Occipital lobe (tissue), 2 donors: ENCODE data around the gene PDS5B. TPM values are rescaled to one million over a fixed set of nuclear protein-coding genes. Genes with fewer than 3 reads are reported as not detected.
"Not testable (repeated sequence)": the region's sequence is repeated elsewhere in the genome, so short reads cannot be mapped to it uniquely, and the experiment has no call there.

Experiments
- DNase-seq: peaks from one replicate; lab custom pipeline; 2025; lab: John Stamatoyannopoulos, UW
- total RNA-seq: library from RNA; depleted of rRNA; stranded (reverse); fragments of >200 nt; gene quantifications from one replicate; pipeline ENCODE4 v1.2.3, GENCODE V29; 2014

The PDS5B gene
- total RNA-seq, 1 donor from 2014 or later, result 166 TPM

DNA sequence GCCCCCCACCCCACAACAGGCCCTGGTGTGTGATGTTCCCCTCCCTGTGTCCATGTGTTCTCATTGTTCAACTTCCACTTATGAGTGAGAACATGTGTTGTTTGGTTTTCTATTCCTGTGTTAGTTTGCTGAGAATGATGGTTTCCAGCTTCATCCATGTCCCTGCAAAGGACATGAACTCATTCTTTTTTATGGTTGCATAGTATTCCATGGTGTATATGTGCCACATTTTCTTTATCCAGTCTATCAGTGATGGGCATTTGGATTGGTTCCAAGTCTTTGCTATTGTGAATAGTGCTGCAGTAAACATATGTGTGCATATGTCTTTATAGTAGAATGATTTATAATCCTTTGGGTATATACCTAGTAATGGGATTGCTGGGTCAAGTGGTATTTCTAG lies 142.8 kb downstream of the PDS5B start:
- not testable (repeated sequence) for DNase-seq

DNA sequence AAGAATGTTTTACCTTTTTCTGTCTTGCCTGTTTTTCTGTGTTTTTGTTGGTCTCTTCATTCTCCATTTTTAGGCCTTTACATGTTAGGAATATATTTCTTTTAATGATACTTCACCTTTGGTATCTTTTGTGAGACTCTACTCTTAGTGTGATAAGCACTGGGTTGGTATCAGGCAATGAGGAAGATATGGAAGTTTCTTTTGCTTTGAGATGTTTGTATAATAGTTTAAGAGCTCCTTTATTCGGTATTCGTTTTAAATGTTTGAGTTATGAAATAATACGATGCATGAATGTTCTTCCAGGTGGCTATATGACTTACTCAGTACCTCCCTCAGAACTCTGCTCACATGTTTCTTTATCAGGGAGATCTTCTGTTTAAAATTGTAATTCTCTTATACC lies 144.8 kb downstream of the PDS5B start:
- no peak for DNase-seq

DNA sequence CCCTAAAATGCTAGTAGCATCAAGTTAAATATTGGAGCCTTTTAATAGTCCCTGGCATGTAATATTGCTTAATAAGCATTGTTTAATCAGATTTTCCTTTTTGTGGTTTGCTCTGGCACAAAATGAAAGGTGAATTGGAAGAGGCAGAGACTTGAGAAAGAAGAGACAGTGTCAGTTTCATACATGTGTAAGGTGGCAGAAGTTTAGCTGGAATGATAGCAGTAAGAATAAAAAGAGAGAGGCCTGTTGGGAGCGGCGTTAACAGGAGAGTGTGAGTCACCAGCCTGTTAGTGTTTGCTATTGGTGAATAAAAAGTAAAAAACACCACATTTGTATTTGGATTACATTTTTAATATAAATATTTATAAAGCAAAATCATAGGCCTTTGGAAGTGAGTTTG lies 145.3 kb downstream of the PDS5B start:
- DNase-seq, result no peak

DNA sequence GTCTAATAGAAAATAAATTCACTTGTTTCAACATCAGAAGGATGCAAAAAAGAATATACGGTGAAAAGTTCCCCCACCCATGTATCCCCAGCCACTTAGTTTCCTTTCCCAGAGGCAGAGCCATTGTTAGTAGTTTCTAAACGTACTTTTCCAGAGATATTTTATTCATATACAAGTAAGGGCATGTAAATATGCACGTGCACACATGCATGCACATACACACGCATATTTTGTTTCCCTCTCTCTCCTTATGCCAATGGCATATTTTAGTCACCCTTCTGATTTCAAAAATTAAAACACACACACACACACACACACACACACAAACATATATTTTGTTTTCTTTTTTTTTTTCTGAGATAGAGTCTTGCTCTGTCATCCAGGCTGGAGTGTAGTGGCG lies 147.4 kb downstream of the PDS5B start:
- no peak for DNase-seq

DNA sequence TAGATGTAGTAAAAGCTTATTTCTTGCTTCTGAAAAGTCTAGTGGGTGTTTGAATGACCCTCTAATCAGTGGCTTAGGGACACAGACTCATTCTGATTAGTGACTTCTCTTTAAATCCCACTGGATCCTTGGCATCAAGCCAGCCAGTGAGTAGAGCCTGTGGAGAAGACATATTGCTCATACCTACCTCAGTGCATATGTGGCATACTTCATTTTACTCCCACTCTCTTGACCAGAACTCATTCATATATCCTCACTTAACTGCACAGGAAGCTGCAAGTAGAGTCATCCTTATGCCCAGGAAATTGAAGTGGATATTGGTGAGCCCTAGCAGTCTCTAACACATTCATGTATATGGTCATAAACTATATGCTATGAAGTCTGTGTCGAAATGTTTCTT lies 148.3 kb downstream of the PDS5B start:
- DNase-seq, result no peak

DNA sequence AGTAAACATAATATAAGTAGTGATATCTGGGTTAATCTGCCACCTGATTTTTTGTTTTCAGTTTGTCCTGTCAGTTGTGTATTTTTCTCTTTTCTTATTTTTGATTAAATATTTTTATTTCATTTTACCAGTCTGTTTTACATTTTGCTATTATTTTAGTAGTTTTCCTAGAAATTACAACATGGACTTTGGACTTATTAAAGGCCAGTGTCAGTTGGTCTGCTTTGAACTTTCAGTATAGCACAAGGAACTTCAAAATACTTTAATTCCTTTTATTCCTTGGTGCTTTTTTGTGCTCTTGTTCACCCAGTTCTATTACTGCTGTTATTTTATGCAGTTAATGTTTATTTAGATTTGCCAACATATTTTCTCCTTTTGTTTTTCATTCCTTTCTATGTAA lies 149.6 kb downstream of the PDS5B start:
- DNase-seq, result no peak

DNA sequence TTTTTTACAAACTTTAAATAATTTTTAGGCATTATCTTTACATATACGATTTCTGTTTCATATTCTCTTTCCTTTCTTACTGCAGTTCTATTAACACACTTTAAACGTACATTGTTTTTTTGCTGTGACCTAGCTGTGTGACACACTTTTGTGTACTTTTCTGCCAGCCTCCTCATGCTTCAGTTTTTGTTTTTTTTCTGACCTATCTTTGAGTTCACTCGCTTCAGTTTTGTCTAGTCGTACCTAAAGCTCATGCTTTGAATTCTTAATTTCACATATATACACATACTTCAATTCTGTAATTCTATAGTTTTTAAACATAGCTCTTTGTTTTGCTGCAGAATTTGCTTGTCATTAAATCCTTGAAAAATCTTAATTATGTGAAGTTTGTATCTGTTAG lies 150.4 kb downstream of the PDS5B start:
- DNase-seq, result no peak

DNA sequence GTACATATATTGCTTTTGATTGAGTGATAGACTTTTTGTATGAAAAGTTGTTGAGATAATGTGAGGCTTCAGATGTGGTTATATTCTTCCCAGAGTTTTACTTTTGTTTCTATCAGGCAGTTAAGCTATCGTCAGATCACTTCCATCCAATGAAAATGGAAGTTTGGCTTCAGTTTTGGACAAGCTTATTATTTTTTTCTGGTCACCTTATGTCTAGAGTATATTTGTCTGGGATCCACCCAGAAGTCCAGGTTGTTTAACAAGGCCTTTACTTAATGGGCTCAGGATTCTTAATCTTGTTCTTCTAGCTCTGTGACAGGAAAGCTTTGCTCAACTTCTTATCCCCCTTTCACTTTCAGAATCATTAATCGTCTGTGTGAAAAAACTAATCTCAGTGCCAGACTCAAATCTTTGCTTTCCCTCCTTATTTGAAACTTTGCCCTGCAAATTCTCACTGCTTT lies 150.9 kb downstream of the PDS5B start:
- DNase-seq, result no peak

DNA sequence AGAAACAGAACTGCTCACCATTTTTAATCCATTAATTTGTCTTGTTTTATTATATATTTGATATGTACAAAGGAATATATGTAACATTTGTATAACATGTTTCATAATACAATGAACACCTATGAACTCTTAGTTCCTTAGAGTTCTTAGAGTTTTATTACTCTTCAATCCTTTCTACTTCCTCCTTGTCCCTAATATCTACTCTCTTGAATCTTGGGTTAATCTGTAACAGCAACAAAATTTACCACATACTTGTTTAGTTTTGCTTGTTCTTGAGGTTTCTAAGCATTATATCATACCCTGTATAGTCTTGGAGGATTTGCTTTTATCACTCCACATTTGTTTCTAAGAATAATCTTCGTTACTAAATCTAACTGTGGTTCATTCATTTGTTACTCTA lies 151.4 kb downstream of the PDS5B start:
- no peak for DNase-seq

DNA sequence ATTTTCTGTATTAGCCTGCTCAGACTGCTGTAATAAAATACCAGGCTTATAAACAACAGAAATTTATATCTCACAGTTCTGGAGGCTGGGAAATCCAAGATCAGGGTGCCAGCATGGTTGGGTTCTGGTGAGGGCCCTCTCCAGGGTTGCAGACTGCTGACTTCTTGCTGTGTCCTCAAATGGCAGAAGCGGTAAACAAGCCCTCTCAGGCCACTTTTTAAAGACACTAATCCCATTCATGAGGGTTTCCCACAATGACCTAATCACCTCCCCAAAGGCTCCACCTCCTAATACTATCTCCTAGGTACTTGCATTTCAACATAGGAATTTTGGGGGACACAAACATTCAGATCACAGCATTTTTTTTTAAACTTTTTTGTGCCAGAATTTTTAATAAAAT lies 159.3 kb downstream of the PDS5B start:
- DNase-seq, result no peak

DNA sequence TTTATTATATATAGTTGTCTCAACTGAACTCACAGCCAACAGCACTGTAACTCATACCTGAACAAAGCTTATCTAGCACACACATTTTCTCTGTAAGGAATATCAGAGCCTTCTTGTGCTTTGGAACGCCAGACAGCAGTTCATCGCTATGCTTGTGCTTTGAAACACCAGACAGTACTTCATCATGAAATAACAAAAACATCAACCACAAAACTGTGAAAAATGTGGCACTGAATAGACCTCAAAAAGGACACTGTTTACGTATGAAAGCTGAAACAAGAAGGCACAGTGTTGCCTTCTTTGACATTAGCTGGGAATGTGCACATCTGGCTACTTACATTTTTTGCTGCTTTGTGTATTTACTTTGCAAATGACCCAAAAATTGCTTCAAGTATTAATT lies 160.2 kb downstream of the PDS5B start:
- no peak for DNase-seq

DNA sequence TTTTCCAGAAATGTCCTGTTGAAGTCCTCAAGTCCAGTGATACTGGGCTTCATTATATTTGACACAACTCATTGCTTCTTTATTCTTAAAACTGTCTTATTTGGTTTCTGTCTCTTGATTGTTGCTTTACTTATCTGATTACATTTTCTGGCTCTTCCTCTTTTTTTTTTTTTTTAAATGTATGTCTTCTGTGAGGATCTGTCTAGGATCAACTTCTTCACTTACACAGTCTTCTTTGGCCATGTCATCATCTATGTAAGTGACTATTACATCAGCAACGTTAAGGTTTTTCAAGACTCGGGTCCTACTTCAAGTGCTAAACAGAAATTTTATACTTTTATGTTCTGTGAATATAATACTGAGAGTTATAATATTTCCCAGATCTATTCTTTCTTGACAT lies 162.1 kb downstream of the PDS5B start:
- no peak for DNase-seq

DNA sequence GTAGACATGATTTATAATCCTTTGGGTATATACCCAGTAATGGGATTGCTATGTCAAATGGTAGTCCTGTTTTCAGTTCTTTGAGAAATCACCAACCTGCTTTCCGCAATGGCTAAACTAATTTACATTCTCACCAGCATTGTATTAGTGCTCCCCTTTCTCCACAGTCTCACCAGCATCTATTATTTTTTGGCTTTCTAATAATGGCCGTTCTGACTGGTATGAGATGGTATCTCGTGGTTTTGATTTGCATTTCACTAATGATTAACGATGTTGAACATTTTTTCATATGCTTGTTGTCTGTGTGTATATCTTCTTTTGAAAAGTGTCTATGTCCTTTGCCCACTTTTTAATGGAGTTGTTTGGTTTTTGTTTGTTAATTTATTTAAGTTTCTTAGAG lies 165.1 kb downstream of the PDS5B start:
- DNase-seq, result no peak

DNA sequence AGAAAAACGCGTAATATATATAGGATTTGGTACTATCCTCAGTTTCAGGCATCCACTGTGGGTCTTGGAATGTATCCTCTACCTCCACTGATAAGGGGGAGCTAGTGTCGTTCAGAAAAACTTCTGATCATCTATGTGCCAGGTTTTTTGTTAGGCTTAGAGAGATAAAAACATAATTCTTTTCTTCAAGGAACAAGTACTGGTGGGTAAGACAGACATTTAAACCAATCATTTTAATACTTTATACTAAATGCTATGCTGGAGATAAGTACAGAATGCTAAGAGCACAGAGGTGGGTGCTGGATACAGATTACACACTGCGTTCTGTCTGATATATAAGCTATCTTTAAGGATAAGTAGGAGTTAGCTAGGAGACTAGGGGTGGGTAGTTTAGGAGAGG lies 166.1 kb downstream of the PDS5B start:
- no peak for DNase-seq

DNA sequence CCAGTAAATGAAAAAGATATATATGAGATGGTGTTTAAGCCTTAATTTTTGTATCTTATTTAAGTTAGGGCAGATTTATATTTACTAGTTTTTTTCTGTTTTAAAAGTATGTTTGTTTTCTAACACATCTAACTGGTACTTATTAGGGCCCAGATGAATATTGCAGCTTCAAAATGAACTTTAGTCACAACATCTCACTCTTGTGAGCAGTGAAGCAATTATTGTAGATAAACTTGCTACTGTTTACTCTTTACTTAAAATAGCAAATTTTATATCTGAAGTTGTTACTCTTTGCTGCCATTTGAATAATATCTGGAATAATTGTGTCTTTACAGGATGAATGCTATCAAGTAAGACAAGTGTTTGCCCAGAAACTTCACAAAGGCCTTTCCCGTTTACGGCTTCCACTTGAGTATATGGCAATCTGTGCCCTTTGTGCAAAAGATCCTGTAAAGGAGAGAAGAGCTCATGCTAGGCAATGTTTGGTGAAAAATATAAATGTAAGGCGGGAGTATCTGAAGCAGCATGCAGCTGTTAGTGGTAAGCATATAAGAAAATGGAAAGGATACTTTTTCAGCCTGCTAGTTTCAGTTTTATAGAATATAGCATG lies 166.8 kb downstream of the PDS5B start:
- DNase-seq, result no peak

DNA sequence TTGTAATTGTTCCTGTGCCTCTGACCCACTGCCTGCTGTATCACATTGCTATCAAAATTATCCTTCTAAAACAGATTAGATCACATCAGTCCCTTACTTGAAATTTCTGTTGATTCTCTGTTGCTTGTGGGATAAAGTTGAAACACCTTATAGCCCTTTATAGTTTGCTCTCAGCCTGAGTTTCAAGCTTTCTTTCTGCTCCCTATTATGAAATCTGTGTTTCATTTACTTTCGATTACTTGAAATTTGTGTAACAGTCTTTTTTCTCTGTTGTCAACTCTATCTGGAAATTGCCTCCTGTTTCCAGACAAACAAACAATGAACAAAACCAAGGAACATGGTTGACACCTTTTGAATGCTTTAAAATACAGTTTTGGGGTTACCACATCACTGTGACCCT lies 167.9 kb downstream of the PDS5B start:
- no peak for DNase-seq

DNA sequence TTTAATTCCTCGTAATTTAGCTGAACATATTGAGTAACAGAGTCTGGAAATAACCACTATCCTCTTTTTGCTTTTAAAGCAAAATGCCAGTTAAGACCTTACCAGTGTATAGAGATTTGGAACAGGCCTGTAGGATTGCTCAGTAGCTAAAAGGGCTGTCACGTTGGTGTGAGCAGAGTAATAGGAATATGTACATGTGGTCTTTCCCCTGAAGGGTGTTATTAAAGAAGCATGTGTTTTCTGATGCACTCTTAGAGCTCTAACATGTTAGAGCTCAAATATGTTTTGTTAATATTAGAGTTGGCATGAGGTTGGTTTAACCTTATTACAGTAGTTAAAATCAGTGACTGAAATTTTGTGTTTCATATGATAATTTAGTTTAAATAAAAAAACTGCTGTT lies 172.9 kb downstream of the PDS5B start:
- DNase-seq, result no peak

DNA sequence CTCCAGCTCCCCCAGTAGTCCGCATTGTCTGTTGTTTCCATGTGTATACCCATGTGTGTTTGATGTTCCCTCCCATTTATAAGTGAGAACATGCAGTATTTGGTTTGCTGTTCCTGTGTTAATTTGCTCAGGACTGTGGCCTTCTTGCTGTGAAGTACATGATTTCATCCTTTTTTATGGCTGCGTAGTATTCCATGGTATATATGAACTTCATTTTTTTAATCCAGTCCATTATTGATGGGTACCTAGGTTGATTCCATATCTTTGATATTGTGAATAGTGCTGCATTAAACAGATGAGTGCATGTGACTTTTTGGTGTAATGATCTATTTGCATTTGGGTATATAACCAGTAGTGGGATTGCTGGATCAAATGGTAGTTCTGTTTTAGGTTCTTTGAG lies 175.2 kb downstream of the PDS5B start:
- no peak for DNase-seq

DNA sequence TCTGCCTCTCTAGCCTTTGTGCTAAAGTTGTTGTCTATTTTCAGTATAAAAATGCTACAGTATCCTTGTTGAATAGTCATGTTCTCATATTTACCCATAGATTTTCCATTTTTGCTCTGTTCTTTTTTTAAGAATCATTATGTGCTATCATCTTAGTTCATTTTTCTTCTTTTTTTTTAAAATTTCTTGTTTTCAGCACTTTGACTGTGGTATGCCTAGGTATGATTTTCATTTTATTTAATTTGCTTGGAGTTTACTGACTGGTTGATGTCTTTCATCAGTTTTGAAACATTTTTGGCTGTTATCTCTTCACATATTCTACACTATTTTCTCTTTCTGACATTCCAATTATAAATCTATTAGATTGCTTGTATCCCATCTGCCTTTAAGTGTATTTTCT lies 192.9 kb downstream of the PDS5B start:
- no peak for DNase-seq

DNA sequence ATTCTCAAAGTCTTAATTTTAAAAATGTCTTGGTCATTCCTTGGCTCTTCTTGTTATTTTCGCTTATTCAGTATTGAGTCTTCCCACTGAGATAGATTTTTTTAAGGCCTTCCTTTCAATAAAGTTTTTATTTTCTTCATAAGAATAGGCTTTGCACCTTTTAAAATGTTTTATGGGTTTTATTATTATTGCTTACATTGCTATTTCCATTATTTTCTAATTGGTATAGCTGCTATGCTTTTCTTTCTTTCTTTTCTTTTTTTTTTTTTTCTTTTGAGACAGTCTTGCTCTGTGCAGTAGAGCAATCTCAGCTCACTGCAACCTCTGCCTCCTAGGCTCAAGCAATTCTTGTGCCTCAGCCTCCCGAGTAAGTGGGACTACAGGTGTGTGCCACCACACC lies 195.7 kb downstream of the PDS5B start:
- no peak for DNase-seq

DNA sequence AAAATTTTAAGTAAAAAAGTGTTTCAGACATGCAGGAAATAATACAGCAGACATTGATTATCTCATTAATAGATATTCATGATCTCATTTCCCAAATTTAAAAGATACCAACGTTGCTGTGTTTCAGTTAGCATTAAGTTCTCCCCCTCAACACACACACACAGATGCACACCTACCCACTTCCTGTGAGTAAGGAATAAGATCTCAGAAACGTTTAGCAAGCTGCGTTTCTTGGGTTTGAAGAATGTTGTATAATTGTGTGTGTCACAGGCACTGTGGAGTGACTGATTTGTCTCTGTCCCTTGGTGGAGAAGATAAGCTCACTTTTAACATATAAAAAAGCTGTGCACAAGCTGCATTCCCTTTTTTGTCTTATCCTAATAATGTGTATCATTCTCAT lies 196.8 kb downstream of the PDS5B start:
- no peak for DNase-seq

DNA sequence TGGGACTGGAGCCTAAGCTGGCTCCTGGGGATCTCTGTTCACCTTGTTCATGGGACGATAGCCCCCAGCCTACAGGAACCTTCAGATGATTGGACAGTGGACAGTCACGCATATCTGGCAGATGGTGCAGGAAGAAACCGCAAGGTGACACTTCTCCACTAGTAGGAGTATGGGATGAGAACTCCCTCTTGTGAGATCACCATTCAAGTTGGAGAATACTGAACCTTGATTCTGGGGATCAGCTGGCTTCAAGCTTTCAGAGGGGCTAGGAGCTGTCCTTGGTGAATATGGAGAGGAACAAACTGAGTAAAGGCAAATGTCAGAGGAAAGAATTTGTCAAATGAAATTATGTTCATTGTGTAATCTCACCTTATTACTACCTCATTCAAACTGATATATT lies 204.5 kb downstream of the PDS5B start:
- DNase-seq, result no peak

DNA sequence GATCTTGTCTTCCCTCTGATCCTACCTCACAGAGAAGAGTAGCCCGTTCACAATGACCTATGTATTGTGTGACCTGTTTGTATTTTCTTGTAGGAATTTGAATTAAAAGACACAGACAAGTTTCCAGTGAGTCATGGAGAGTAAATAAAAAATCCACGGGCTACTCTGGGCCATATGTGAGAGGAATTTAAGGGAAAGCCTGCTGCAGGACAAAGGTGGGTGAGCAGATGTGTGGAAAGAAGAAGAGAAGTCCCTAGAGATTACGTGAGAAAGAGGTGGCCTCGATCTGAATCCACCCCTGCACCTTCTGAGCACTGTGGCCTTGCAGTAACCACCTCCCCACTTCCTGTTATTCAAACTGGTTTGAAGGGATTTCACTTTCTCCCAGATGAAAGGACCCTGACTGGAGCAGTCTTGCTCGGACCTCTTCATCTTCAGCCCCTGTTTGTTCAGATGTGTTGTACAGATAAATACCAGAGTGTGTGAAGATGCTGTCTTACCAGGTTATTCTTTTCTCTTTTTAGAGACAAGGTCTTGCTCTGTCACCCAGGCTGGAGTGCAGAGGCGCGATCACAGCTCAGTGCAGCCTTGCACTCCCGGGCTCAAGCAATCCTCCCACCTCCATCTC lies 205.4 kb downstream of the PDS5B start:
- no peak for DNase-seq

DNA sequence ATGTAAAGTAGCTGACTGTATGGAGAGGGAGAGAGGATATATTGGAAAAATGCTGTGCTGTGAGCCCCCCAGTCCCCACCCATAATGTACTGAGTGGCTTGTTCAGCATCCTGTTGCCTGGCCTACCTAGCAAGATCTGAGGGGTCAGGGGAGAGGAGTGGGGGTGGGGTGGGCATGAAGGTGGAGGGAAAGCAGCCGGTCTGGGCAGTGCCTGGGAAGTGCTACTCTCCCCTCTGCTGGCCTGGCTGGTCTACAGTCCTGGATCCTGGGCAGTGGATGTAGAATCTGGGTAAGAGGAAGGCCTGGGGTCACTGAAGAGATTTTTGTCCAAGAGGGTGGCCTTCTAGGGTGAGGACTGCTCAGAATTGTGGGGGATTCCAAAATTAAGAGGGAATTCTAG lies 210.5 kb downstream of the PDS5B start:
- no peak for DNase-seq
